H1 (cell line): ENCODE results near the gene CAPN2. TPM values are rescaled to one million over a fixed set of nuclear protein-coding genes. Genes with fewer than 3 reads are reported as not detected.

ENCODE experiments used
- CTCF ChIA-PET: fragments of 300-600 bp; sonication (Branson Sonifier 250); formaldehyde crosslinking; loops from one replicate; lab custom pipeline; 2021; ENCODE audit not compliant: partially characterized antibody; lab: Charles Lee
- POLR2A ChIA-PET: fragments of 300-600 bp; sonication (Branson Sonifier 250); formaldehyde crosslinking; loops from one replicate; lab custom pipeline; 2021; ENCODE audit warnings: inconsistent platforms; ENCODE audit not compliant: partially characterized antibody; lab: Charles Lee
- DNase-seq, 2 experiments: peaks; one replicate each; pipeline versions ENCODE4 v3.0.0 to v3.0.0-alpha.2; 2010 to 2022; ENCODE audit warnings: low spot score in 2 of 2, low read depth in 1 of 2, mixed read lengths in 1 of 2
- FAIRE-seq: peaks from 2 replicates; lab custom pipeline; 2011; peaks lifted over from hg19 to GRCh38; lab: Jason Lieb, UNC
- H2AFZ ChIP-seq: 2 replicates; pipeline ENCODE4 v1.8.1; 2012; ENCODE audit warnings: low read length, inconsistent platforms
- H2AK5ac ChIP-seq: 2 replicates; pipeline ENCODE4 v1.6.1; 2013; ENCODE audit warnings: low read depth, low read length
- H2BK120ac ChIP-seq: replicated peaks from 2 replicates; pipeline ENCODE3; 2013; ENCODE audit warnings: low read depth, low read length, inconsistent platforms
- H2BK12ac ChIP-seq: 2 replicates; pipeline ENCODE4 v1.6.1; 2013; ENCODE audit warnings: low read depth, low read length
- H2BK15ac ChIP-seq: 2 replicates; pipeline ENCODE4 v1.6.1; 2013; ENCODE audit warnings: low read length
- H2BK20ac ChIP-seq: 2 replicates; pipeline ENCODE4 v1.6.1; 2013; ENCODE audit warnings: low read length
- H2BK5ac ChIP-seq: 2 replicates; pipeline ENCODE4 v1.6.1; 2013; ENCODE audit warnings: low read depth, low read length
- H3K14ac ChIP-seq: 2 replicates; pipeline ENCODE4 v1.6.1; 2013; ENCODE audit warnings: inconsistent platforms; ENCODE audit not compliant: insufficient read length
- H3K18ac ChIP-seq: 2 replicates; pipeline ENCODE4 v1.6.1; 2013; ENCODE audit warnings: low read length; ENCODE audit errors: extremely low read depth
- H3K23ac ChIP-seq: 2 replicates; pipeline ENCODE4 v1.6.1; 2013; ENCODE audit warnings: inconsistent platforms; ENCODE audit not compliant: insufficient read length
- H3K23me2 ChIP-seq: 2 replicates; pipeline ENCODE4 v1.6.1; 2013; ENCODE audit warnings: low read depth, low read length
- H3K27ac ChIP-seq: 2 replicates; pipeline ENCODE4 v1.6.1; 2011; ENCODE audit warnings: low read depth, low read length, inconsistent platforms
- H3K27me3 ChIP-seq, 4 experiments: replicated peaks in 1 of 4; 1 replicate in 1 of 4; 2 replicates in 3 of 4; pipeline versions ENCODE4 v1.6.1 to v1.8.1; 2011 to 2013; ENCODE audit warnings: low read length in 3 of 4, mild to moderate bottlenecking in 3 of 4, inconsistent platforms in 2 of 4, mixed read lengths in 2 of 4, moderate library complexity in 1 of 4; ENCODE audit not compliant: control insufficient read depth in 3 of 4, insufficient read depth in 3 of 4; ENCODE audit errors: extremely low read depth in 1 of 4
- H3K36me3 ChIP-seq, 4 experiments: 2 replicates each; pipeline versions ENCODE4 v1.6.1 to v1.8.1; 2011 to 2013; ENCODE audit warnings: mild to moderate bottlenecking in 4 of 4, low read length in 3 of 4, moderate library complexity in 2 of 4, control low read depth in 1 of 4, inconsistent platforms in 1 of 4; ENCODE audit not compliant: insufficient read depth in 4 of 4, control insufficient read depth in 2 of 4
- H3K4ac ChIP-seq: replicated peaks from 2 replicates; pipeline ENCODE3; 2013; ENCODE audit warnings: low read length, low read depth, mixed read lengths, inconsistent platforms; ENCODE audit not compliant: insufficient read length
- H3K4me1 ChIP-seq, 4 experiments: replicated peaks in 1 of 4; 1 replicate in 1 of 4; 2 replicates in 3 of 4; pipeline versions ENCODE4 v1.6.1 to v1.8.1; 2011 to 2013; ENCODE audit warnings: low read length in 3 of 4, inconsistent platforms in 2 of 4, mixed read lengths in 1 of 4; ENCODE audit not compliant: insufficient read depth in 4 of 4, control insufficient read depth in 3 of 4
- H3K4me2 ChIP-seq, 2 experiments: 2 replicates each; pipeline versions ENCODE4 v1.6.1 to v1.8.1; 2011 to 2013; ENCODE audit warnings: low read depth in 2 of 2, low read length in 2 of 2, control low read depth in 1 of 2, inconsistent platforms in 1 of 2, mild to moderate bottlenecking in 1 of 2; ENCODE audit not compliant: insufficient read depth in 1 of 2
- H3K4me3 ChIP-seq, 4 experiments: fragments of 200-600, 300-600 bp in 1 of 4; sonication (generic), shearing (Covaris generic), sonication (Bioruptor Twin) in 1 of 4; 2 replicates each; pipeline versions ENCODE4 v1.5.1 to v1.8.1; 2011 to 2016; ENCODE audit warnings: low read length in 4 of 4, low read depth in 3 of 4, control low read depth in 2 of 4, inconsistent platforms in 2 of 4, mild to moderate bottlenecking in 2 of 4, mixed read lengths in 1 of 4, moderate library complexity in 1 of 4; ENCODE audit not compliant: insufficient read depth in 2 of 4; ENCODE audit errors: extremely low read depth in 1 of 4
- H3K56ac ChIP-seq: replicated peaks from 2 replicates; pipeline ENCODE3; 2013; ENCODE audit warnings: low read depth, mild to moderate bottlenecking, mixed read lengths, low read length, inconsistent platforms; ENCODE audit not compliant: insufficient read length
- H3K79me1 ChIP-seq: 2 replicates; pipeline ENCODE4 v1.6.1; 2013; ENCODE audit warnings: low read depth, low read length, control low read depth
- H3K79me2 ChIP-seq, 2 experiments: 2 replicates each; pipeline versions ENCODE4 v1.6.1 to v1.8.1; 2012 to 2013; ENCODE audit warnings: low read length in 2 of 2, mild to moderate bottlenecking in 2 of 2, inconsistent platforms in 1 of 2; ENCODE audit not compliant: insufficient read depth in 2 of 2, control insufficient read depth in 1 of 2
- H3K9ac ChIP-seq, 4 experiments: replicated peaks in 1 of 4; 1 replicate in 1 of 4; 2 replicates in 3 of 4; pipeline versions ENCODE4 v1.6.1 to v1.8.1; 2011 to 2013; ENCODE audit warnings: low read depth in 3 of 4, low read length in 3 of 4, control low read depth in 2 of 4, mild to moderate bottlenecking in 2 of 4, moderate library complexity in 2 of 4, inconsistent platforms in 1 of 4; ENCODE audit errors: extremely low read depth in 1 of 4
- H3K9me3 ChIP-seq, 2 experiments: 2 replicates each; pipeline versions ENCODE4 v1.6.1 to v1.8.1; 2012 to 2013; ENCODE audit warnings: mild to moderate bottlenecking in 2 of 2, moderate library complexity in 2 of 2, control low read depth in 1 of 2, inconsistent platforms in 1 of 2, low read depth in 1 of 2, low read length in 1 of 2, mixed read lengths in 1 of 2; ENCODE audit not compliant: insufficient read depth in 2 of 2
- H4K20me1 ChIP-seq, 2 experiments: replicated peaks in 1 of 2; 2 replicates each; pipeline versions ENCODE3 to v1.8.1; 2011 to 2013; ENCODE audit warnings: inconsistent platforms in 2 of 2, low read length in 2 of 2, mild to moderate bottlenecking in 1 of 2; ENCODE audit not compliant: insufficient read depth in 2 of 2, control insufficient read depth in 1 of 2
- H4K5ac ChIP-seq: 2 replicates; pipeline ENCODE4 v1.6.1; 2013; ENCODE audit warnings: low read length, low read depth, mixed read lengths, inconsistent platforms; ENCODE audit not compliant: insufficient read length
- H4K8ac ChIP-seq: 2 replicates; pipeline ENCODE4 v1.8.0; 2013; ENCODE audit warnings: mild to moderate bottlenecking, moderate library complexity, low read length, inconsistent platforms; ENCODE audit not compliant: insufficient read depth; ENCODE audit errors: extremely low read depth
- H4K91ac ChIP-seq: replicated peaks from 2 replicates; pipeline ENCODE3; 2013; ENCODE audit warnings: low read length, mixed read lengths, inconsistent platforms; ENCODE audit not compliant: insufficient read length
- SIRT6 ChIP-seq: IDR thresholded peaks from one replicate; pipeline ENCODE4 v1.7.1; 2012; ENCODE audit warnings: low read length, inconsistent platforms
- WGBS, 2 experiments: shearing (Covaris generic) in 1 of 2; methylation state at CpG; one replicate each; pipeline versions ENCODE4 v1.1.6 to v1.1.7; 2013 to 2015; ENCODE audit warnings: low lambda C conversion rate in 2 of 2, mixed read lengths in 2 of 2, inconsistent platforms in 1 of 2, low coverage in 1 of 2, missing lambda C conversion rate in 1 of 2; ENCODE audit not compliant: insufficient replicate concordance in 2 of 2, insufficient coverage in 1 of 2, insufficient read length in 1 of 2; ENCODE audit errors: extremely low coverage in 1 of 2, missing lambda C conversion rate in 1 of 2; 5-methylcytosine and 5-hydroxymethylcytosine counted together
- polyA plus RNA-seq, 7 experiments: library from polyadenylated mRNA; depleted of rRNA in 3 of 7; stranded (reverse) in 5 of 7; unstranded in 2 of 7; fragments of >200 nt in 5 of 7; fragments of 200-250 nt in 2 of 7; gene quantifications; 1 replicate in 5 of 7; 2 replicates in 1 of 7; 4 replicates in 1 of 7; pipeline versions ENCODE4 v1.2.1 to v1.2.3, GENCODE V29; 2011 to 2013; ENCODE audit warnings: missing spikeins in 2 of 7, mixed read lengths in 2 of 7
- total RNA-seq: library from RNA; stranded (reverse); fragmentation: NEBNext Ultra II Directional; extraction: Animal tissue kit (Norgen Biotek cat#: 25700); gene quantifications from 2 replicates; pipeline ENCODE4 v1.2.1, GENCODE V29; 2021

CAPN2 gene
- total and polyA plus RNA-seq, 2 of the 8 experiments (the other 6 are each of a cell fraction or from before 2014, with no cell fraction given): 9.2 to 10.3 TPM

- H3K27ac ChIP-seq: no peak overlapping the region
- H2AK5ac ChIP-seq: no peak overlapping the region
- H2BK5ac ChIP-seq: no peak overlapping the region
- POLR2A ChIA-PET: no interaction called here
- WGBS, 2 experiments: 81% methylated on average over 5 of the region's 5 CpGs; no CpG with 5 or more reads in 1 of the 2 experiments
- no peak overlapping the region for H3K9ac ChIP-seq
- no peak for TF ChIP-seq SIRT6
- CTCF ChIA-PET: interaction anchor here (1.1 to 2.1 kb wide), 2 partner anchors 10 to 126 kb away, joined by 4 to 7 read pairs; no protein-coding TSS in a partner anchor
- FAIRE-seq (no peak), DNase-seq (no peak)
- no peak overlapping the region for H4K5ac ChIP-seq
- no peak overlapping the region for H3K23ac ChIP-seq
- H3K9me3 ChIP-seq: no peaks in the 10 kb centered on the region
- no peaks in the 10 kb centered on the region for H4K20me1 ChIP-seq
- no peak overlapping the region for H3K14ac ChIP-seq
- no peak overlapping the region for H3K18ac ChIP-seq
- H2AFZ ChIP-seq: no peak overlapping the region
- H3K27me3 ChIP-seq: no peaks in the 10 kb centered on the region
- H4K91ac ChIP-seq: no peak overlapping the region
- no peak overlapping the region for H2BK15ac ChIP-seq
- no peak overlapping the region for H3K4me2 ChIP-seq
- no peaks in the 10 kb centered on the region for H3K79me1 ChIP-seq
- H3K4me3 ChIP-seq: no peak overlapping the region
- H3K36me3 ChIP-seq: peaks cover 11 to 45% (median 19%) of the 10 kb centered on the region in 4 experiments; a peak in 7 of 8 replicates
- H3K79me2 ChIP-seq: no peaks in the 10 kb centered on the region
- no peak overlapping the region for H2BK20ac ChIP-seq
- H3K4ac ChIP-seq: no peak overlapping the region
- H4K8ac ChIP-seq: no peak overlapping the region
- no peak overlapping the region for H2BK120ac ChIP-seq
- no peaks in the 10 kb centered on the region for H3K23me2 ChIP-seq
- no peaks in the 10 kb centered on the region for H3K4me1 ChIP-seq
- no peak overlapping the region for H3K56ac ChIP-seq
- no peak overlapping the region for H2BK12ac ChIP-seq
Observed at GRCh38 chr1:223785808-223786207, 73.5 kb downstream of the CAPN2 start.
